IPS-18c (cell line): ENCODE measurements around the gene CHIC2.
"Not testable (repeated sequence)": the region's sequence is repeated elsewhere in the genome, so short reads cannot be mapped to it uniquely, and the experiment has no call there.

Experiments
- H3K4me3 ChIP-seq: 2 replicates; pipeline ENCODE4 v1.7.0; 2013; ENCODE audit warnings: low read depth, mild to moderate bottlenecking, low read length, moderate library complexity; ENCODE audit not compliant: insufficient read depth
- H3K9me3 ChIP-seq: one replicate; pipeline ENCODE4 v1.6.1; 2013; ENCODE audit warnings: mild to moderate bottlenecking, low read length, moderate library complexity; ENCODE audit not compliant: control insufficient read depth, insufficient read depth

CHIC2 gene

DNA sequence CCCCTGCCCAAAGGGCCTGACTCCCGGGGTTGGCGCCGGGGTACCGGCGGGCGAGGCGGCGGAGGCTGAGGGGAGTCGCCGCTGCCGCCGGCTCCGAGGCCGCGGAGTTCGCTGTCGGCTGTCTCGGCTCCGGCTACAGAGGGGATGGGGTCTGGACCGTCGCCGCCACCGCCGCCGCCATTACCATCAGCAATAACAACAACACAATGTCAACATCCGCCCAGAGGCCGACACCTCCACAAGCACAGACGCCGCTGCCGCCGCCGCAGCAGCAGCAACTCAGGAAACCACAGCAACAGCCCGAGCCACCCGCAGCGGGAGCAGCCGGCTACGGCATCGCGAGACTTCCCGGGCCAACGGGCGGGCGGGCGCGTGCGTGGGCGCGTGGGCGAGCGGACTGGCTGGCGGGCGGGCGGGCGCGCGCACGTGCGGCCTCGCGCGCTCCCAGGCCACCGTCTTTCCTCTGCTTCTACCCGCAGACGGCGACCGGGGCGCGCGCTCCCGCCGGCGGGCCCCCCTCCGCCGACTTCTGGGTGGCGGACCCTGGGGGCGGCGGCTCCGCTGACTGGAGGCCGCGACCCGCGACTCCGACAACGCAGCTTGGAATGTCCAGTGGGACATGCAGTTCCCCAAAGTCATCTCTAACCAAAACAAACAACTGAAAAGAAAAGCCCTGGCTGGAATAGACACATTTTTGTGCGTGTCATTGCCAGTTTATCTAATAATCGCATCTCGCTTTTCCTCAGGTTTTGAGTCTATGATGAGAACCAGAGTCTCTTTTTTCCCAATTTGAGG is at the start of gene CHIC2:
Gene CHIC2, minus strand, starts transcription at position 289 of the 795 bp plus-strand sequence. CDS start 305 bp downstream, outside the sequence.
- H3K9me3 ChIP-seq = no peaks in the 10 kb centered on the region
- H3K4me3 ChIP-seq = peak within 1 kb of the TSS; percentile 93

DNA sequence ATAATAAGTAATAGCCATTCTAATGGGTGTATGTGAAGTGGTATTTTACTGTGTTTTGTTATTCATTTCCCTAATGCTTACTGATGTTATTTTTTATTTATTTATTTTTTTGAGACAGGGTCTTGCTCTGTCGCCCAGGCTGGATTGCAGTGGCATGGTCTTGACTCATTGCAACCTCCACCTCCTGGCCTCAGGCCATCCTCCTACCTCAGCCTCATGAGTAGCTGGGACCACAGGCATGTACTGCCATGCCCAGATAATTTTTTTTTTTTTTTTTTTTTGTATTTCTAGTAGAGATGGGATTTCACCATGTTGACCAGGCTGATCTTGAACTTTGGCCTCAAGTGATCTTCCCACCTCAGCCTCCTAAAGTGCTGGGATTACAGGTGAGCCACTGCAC is 48.8 kb upstream of the CHIC2 start:
- not testable (repeated sequence) for H3K4me3 ChIP-seq, H3K9me3 ChIP-seq

DNA sequence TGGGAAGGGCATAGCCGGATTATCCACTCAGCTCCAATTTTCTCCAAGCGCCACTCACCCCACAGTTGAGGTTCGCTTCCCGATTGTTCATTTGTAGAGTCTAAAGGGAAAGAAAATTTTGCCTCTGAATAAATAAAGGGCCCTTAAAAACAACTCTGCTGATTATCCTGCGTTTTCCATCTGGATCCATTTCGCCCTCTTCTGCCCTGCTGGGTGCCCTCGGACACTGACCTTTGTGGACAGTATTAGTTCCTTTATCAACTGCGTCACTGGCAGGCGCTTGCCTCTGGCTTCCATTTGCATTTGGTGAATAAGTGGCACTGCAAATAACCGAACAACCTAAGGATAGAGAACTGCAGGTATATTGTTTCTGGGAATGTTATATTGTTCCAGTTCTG is 45.6 kb upstream of the CHIC2 start:
- peak overlapping the region; percentile 52 for H3K4me3 ChIP-seq
- H3K9me3 ChIP-seq = no peaks in the 10 kb centered on the region

DNA sequence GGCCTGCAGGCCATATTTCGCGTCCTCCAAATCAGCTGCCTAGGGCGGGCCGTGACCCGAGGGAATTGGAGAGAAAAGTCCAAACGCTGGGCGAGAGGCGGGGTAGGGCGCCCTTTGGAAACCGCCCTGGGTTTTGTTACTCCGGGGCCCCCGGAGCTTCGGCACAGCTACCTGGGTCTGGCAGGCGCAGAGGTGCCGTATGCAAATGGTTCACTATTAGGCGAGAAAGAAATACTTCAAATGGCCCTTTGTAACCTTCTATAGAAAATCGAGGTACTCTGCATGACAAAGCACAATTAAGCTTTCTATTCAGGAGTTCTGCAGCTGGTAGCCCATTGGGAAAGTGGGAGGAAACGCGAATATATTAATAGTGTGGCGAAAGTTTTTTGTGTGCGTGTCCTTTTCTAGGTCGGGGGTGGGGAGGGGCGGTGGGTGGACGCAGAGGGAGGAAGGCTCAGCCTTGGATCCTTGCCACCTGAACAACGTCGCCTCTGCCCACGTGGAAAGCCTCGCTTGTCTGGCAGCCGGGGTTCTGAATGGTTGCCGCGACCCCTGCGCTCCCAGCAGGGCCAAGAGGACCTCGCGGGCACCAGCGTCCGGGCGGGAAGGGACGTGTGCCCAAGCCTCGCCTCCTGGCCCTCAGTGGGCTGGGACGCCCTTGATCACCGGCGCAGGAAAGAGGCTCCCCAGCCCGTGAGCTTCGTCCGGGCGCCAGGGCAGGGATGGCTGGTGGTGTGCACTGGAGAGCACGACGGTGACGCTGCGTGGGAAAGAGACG is 45.0 kb upstream of the CHIC2 start:
- Histone ChIP-seq H3K9me3 (no peaks in the 10 kb centered on the region), H3K4me3 (peak overlapping the region; percentile 52)

DNA sequence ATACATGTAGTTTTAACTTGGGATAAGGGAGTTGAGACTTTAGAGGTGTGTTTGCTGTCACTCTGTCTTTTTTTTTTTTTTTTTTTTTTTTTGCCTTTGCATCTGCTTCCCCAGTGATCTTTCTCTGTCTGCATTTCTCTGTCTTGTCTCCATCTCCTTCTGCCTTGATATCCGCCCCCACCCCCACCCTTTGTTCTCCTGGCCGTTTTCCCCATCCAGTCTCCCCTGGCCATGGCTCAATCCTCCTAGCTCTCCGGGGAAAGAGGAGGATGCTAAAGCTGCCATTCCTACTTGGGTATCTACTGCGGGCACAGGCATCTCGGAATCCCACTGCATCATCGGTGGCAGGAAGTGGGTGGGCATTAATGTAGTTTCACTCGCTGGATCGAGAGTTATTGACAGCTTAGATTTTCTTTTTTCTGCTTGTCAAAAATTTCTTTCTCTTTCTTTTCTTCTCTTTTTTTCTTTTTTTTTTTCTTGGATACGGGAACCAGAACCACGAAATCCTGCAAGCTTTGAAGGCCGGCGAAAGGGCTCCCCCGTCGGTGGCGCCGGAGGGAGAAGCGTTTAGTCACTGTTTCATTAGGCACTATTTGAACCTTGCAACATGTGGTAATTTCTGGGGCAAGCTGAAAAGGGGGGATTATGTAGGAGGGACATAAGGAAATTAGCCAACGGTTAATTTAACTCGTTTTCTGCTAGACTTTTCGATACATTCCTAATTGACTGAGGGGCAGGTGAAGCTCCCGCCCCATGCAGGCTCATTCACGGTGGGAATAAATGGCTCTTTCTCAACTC is 43.7 kb upstream of the CHIC2 start:
- Histone ChIP-seq H3K9me3 (no peaks in the 10 kb centered on the region), H3K4me3 (no peak overlapping the region; the same call in 1 of the 2 replicates)

- Histone ChIP-seq H3K4me3 (no peak overlapping the region), H3K9me3 (no peaks in the 10 kb centered on the region)
These were observed 40.5 kb upstream of the CHIC2 start for GRCh38 chr4:54104907-54105306.

DNA sequence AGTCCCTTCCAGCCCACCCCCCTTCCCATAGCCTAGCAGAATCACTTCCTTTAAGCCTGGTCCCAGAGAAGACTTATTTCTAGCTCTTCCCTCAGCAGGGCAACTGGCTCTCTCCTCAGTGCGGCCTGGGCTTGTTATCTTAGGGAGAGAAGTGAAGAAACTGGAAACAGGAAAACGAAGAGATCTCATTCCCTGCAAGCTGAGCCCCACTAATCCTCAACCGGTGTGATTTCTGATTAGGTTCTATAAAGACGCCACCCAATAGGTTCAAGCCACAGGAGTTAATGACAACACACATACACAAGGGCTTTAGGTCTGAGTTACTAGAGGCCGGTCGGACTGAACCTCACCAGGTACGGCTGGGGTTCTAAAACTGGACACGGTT is 38.8 kb upstream of the CHIC2 start:
- Histone ChIP-seq H3K4me3 (peak overlapping the region; percentile 32; the same call in 1 of the 2 replicates), H3K9me3 (no peaks in the 10 kb centered on the region)

DNA sequence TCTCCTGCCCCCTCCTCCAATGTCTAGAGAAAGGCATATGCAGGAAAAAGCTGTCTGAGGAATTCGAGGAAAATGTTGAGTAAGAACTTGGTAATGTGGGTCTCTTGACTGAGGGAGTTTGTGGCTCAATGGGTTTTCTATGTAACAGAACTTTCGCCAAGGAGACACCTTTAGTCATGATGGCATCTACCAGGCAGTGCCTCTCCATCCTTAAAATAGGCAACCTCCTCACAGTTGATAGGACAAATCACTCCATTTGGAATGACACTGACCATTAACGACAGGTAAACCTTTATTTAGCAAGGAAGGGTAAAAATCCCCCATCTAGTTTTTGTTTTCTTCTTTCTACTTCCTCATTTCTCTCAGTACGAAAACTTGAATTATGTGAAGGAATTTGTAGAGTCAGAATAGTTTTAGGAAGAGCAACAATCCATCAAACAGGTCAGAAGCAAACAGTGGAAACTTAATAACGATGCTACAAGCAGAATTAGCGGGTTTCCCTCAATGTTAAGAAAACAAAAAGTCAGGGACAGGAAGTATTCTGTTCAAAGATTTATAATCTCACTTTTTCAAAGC is 38.2 kb upstream of the CHIC2 start:
- no peak overlapping the region for H3K4me3 ChIP-seq
- no peaks in the 10 kb centered on the region for H3K9me3 ChIP-seq

DNA sequence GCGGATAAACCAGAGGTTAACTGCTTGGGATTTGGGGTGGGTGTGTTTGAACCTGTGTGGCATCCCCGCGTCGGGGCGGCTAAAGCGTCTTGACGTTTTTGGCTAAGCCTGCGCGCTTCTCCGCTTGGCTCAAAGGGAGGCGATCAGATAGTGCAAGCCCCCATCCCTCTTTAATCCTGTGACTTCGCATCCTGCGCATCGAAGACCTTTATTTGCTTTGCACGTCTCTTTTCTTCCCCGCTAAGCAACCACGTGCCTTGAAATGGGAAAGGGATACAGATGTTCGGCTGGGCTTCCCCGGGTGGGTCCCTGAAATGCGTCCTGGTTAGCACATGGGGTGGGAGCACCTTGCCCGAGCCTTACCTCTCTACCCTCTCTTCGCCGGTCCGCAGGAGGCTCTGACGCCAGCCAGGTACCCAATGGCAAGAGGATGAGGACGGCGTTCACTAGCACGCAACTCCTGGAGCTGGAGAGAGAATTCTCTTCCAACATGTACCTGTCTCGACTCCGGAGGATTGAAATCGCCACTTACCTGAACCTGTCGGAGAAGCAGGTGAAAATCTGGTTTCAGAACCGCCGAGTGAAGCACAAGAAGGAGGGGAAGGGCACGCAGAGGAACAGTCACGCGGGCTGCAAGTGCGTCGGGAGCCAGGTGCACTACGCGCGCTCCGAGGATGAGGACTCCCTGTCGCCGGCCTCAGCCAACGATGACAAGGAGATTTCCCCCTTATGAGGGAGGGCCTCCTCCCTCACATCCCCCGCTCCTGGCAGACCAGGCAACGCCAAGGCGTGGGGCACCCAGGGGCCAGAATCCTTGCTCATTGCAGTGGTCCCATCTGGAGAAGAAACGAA is 37.0 kb upstream of the CHIC2 start:
- peak overlapping the region; percentile 38; the same call in 1 of the 2 replicates for H3K4me3 ChIP-seq

GRCh38 chr4:54100595-54101189 is 36.3 kb upstream of the CHIC2 start:
- no peaks in the 10 kb centered on the region for H3K9me3 ChIP-seq

More for the DNA sequence above, 37.0 kb upstream of the CHIC2 start:
- no peaks in the 10 kb centered on the region for H3K9me3 ChIP-seq

GRCh38 chr4:54099748-54100574 is 35.6 kb upstream of the CHIC2 start, which contains the start of gene GSX2:
Gene GSX2 (plus strand): TSS chr4:54100163. CDS start chr4:54100345, 182 bp downstream.
- H3K4me3 ChIP-seq = peak within 1 kb of the TSS; percentile 38

More at GRCh38 chr4:54100595-54101189, 36.3 kb upstream of the CHIC2 start:
- H3K4me3 ChIP-seq = peak overlapping the region; percentile 38

DNA sequence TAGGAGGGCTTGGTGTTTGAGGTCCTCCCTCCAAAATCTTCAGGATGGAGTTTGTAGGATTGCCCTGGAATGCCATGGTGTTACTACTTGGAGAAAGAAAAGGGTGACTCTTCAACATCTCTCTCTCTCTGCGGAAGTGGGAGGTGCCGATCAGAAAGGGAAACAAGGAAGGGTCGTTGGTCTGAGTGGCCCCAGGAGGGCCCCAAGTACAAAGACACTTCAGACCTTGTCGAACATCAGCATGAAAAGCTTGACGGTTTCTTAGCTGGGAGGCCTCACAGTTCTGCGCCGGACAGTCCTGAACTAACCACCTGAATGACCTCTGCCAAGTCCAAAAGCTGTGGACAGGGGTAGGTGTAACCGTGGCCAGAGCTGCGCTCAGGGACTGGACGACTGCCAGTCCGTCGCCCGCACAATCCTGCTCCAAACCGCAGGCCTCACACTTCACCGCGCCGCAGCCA is 34.9 kb upstream of the CHIC2 start:
- Histone ChIP-seq H3K4me3 (peak overlapping the region; percentile 38), H3K9me3 (no peaks in the 10 kb centered on the region)

More at GRCh38 chr4:54099748-54100574, 35.6 kb upstream of the CHIC2 start, which contains the start of gene GSX2:
- no peaks in the 10 kb centered on the region for H3K9me3 ChIP-seq

- Histone ChIP-seq H3K9me3 (no peaks in the 10 kb centered on the region), H3K4me3 (no peak overlapping the region)
These were observed 34.0 kb upstream of the CHIC2 start for GRCh38 chr4:54098375-54098774.

DNA sequence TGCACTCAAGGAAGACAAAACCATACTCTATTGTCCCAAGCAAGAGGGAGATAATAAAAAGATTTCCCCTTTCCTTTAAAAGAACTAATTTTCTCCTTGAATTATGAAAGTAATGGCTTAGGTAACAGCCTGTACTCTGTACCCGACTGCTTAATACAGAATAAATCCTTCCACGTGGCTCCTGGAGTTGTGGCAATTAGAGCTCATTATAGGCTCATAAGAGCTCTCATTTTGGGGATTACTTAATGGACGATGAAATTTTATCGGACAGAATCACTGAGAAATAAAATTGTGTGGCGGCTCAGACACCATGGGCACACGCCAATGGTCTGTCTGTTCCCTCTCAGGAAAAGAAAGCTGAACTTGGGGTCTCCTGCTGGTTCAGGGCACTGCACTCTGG is 32.7 kb upstream of the CHIC2 start:
- no peaks in the 10 kb centered on the region for H3K9me3 ChIP-seq
- H3K4me3 ChIP-seq = no peak overlapping the region
